SIG-M5 treated with dmso at 0.1 percent for 504 hours (cell line): ENCODE measurements around the gene S100A1.
"Not testable (repeated sequence)": the region's sequence is repeated elsewhere in the genome, so short reads cannot be mapped to it uniquely, and the experiment has no call there.

Experiments used
- DNase-seq: peaks from one replicate; lab custom pipeline; 2025; ENCODE audit not compliant: unreplicated experiment; lab: John Stamatoyannopoulos, UW

The S100A1 gene

GRCh38 chr1:153629971-153630370 is 1.7 kb downstream of the S100A1 start:
- no peak for DNase-seq

- no peak for DNase-seq
These were observed 2.1 kb downstream of the S100A1 start for GRCh38 chr1:153630384-153630783.

GRCh38 chr1:153631047-153632022 is 3.1 kb downstream of the S100A1 start:
- no peak for DNase-seq

- no peak for DNase-seq
These were observed 5.0 kb downstream of the S100A1 start for GRCh38 chr1:153633161-153633753.

- peak; percentile 98 for DNase-seq
These were observed 5.8 kb downstream of the S100A1 start, which contains the start of gene CHTOP for GRCh38 chr1:153633754-153634665. Gene CHTOP (plus strand): TSS chr1:153634066. CDS start chr1:153636589, 2,523 bp downstream.

GRCh38 chr1:153635872-153636271 is 7.6 kb downstream of the S100A1 start:
- no peak for DNase-seq

- no peak for DNase-seq
These were observed 8.1 kb downstream of the S100A1 start for GRCh38 chr1:153636312-153636711.

- DNase-seq = no peak
These were observed 10.0 kb downstream of the S100A1 start for GRCh38 chr1:153638261-153638660.

GRCh38 chr1:153639280-153639679 is 11.0 kb downstream of the S100A1 start:
- DNase-seq = no peak

GRCh38 chr1:153640213-153640612 is 12.0 kb downstream of the S100A1 start:
- not testable (repeated sequence) for DNase-seq

GRCh38 chr1:153640861-153641260 is 12.6 kb downstream of the S100A1 start:
- DNase-seq = no peak

GRCh38 chr1:153642161-153642560 is 13.9 kb downstream of the S100A1 start:
- DNase-seq = no peak

- no peak for DNase-seq
These were observed 14.9 kb downstream of the S100A1 start for GRCh38 chr1:153643100-153643499.

- DNase-seq = no peak
These were observed 15.6 kb downstream of the S100A1 start for GRCh38 chr1:153643816-153644215.

GRCh38 chr1:153646672-153647345 is 18.6 kb downstream of the S100A1 start:
- DNase-seq = peak; percentile 43

GRCh38 chr1:153647346-153647714 is 19.1 kb downstream of the S100A1 start:
- no peak for DNase-seq

- no peak for DNase-seq
These were observed 19.9 kb downstream of the S100A1 start for GRCh38 chr1:153648000-153648643.

GRCh38 chr1:153649137-153649862 is 21.1 kb downstream of the S100A1 start:
- no peak for DNase-seq

GRCh38 chr1:153649863-153650235 is 21.6 kb downstream of the S100A1 start:
- no peak for DNase-seq
